Heart left ventricle (tissue), 16 donors: ENCODE measurements around the gene ANO2. TPM values are rescaled to one million over a fixed set of nuclear protein-coding genes. Genes with fewer than 3 reads are reported as not detected.

Experiments
- ATAC-seq, 4 donors: fragments of 200-7000 bp; cut with Tn5 transposase; one replicate each; pipeline ENCODE4 v1.9.1; 2020 to 2022; ENCODE audit warnings: moderate library complexity in 4 of 4, mild to moderate bottlenecking in 3 of 4, moderate number of reproducible peaks in 1 of 4
- DNase-seq, 5 donors: peaks; one replicate each; pipeline ENCODE4 v3.0.0-alpha.2; 2020
- H3K27ac ChIP-seq, 12 donors: fragments of 200-600 bp; sonication (generic) in 4 of 12; one replicate each; pipeline versions ENCODE4 v1.5.0 to v1.8.0; 2016 to 2022; ENCODE audit warnings: mild to moderate bottlenecking in 2 of 12
- H3K27me3 ChIP-seq, 9 donors: fragments of 200-600 bp; sonication (generic) in 2 of 9; one replicate each; pipeline versions ENCODE4 v1.5.1 to v1.8.0; 2016 to 2022; ENCODE audit warnings: mild to moderate bottlenecking in 3 of 9
- H3K36me3 ChIP-seq, 9 donors: fragments of 200-600 bp; sonication (generic) in 2 of 9; one replicate each; pipeline versions ENCODE4 v1.5.0 to v1.8.0; 2018 to 2022; ENCODE audit warnings: mild to moderate bottlenecking in 2 of 9
- H3K4me1 ChIP-seq, 12 donors: fragments of 200-600 bp; sonication (generic) in 4 of 12; one replicate each; pipeline versions ENCODE4 v1.5.0 to v1.8.0; 2016 to 2022; ENCODE audit warnings: mild to moderate bottlenecking in 3 of 12
- H3K4me3 ChIP-seq, 12 donors: fragments of 200-600 bp; sonication (generic) in 4 of 12; one replicate each; pipeline versions ENCODE4 v1.5.0 to v1.8.0; 2017 to 2022; ENCODE audit warnings: mild to moderate bottlenecking in 9 of 12, moderate library complexity in 4 of 12
- H3K9me3 ChIP-seq, 12 donors: fragments of 200-600 bp; sonication (generic) in 4 of 12; one replicate each; pipeline versions ENCODE4 v1.5.0 to v1.8.0; 2016 to 2022; ENCODE audit warnings: mild to moderate bottlenecking in 1 of 12
- POLR2A ChIP-seq, 2 donors: fragments of 450-650 bp; IDR thresholded peaks; one replicate each; pipeline ENCODE4 v1.6.1; 2017; ENCODE audit warnings: antibody characterized with exemption in 2 of 2, mild to moderate bottlenecking in 2 of 2, moderate library complexity in 2 of 2
- WGBS, 4 donors: extraction: QIAGEN DNeasy Blood & Tissue Kit in 2 of 4; methylation state at CpG; one replicate each; pipeline versions ENCODE4 v1.1.5 to v1.1.7; 2013 to 2018; 5-methylcytosine and 5-hydroxymethylcytosine counted together
- intact Hi-C, 10 donors: fragments of 100-400 bp; cut with DNase I; formaldehyde crosslinking; loops; one replicate each; pipeline versions ENCODE4 v1.11.1 to v1.14.2; 2022
- polyA plus RNA-seq, 2 donors: library from polyadenylated mRNA; stranded (reverse); fragments of 200-250 nt; gene quantifications; one replicate each; pipeline ENCODE4 v1.2.3, GENCODE V29; 2013
- total RNA-seq, 9 donors: library from RNA; depleted of rRNA in 2 of 9; stranded (reverse); fragments of >200 nt in 2 of 9; fragmentation: NEBNext Ultra II Directional in 3 of 9; extraction: Animal tissue kit (Norgen Biotek cat#: 25700) in 3 of 9; gene quantifications; one replicate each; pipeline versions ENCODE4 v1.1.0 to v1.2.4, GENCODE V29; 2016 to 2023
- TF ChIP-seq, protein P1 (sequence below), 12 donors: fragments of 200-600 bp; sonication (generic) in 4 of 12; IDR thresholded peaks; one replicate each; pipeline versions ENCODE4 v1.5.0 to v1.8.0; 2018 to 2022; ENCODE audit warnings: antibody characterized with exemption in 12 of 12, mild to moderate bottlenecking in 5 of 12
- donor health status: ischemic (EF 13 %, LVEDD 7.1; RV severe dilation, severe dysfunction).
- donor health status: healthy with polysubstance abuse.
- donor health status: DM: no; HTN: yes; CAD: no.
- donor health status: DM: no; HTN: no; CAD: no.
- donor health status: ischemic (EF 25% LVEDD 6.9; RV normal size, moderate dysfunction).
- donor health status: ischemic (EF 25% LVEDD 5.7; RV mildly dilated, moderate dysfunction).
- donor health status: healthy.
- donor health status: DM: yes; HTN: yes; CAD: no.
- donor health status: ischemic (EF 35%, LVEDD 5.7; RV mildly dilated, moderate dysfunction).
- donor health status: nonischemic (EF 11% LVEDD 7.7; RV severe dilation, severe dysfunction).
- donor health status: DM: yes; HTN: yes; CAD: no.
- donor health status: PGD.
- donor health status: ischemic (EF 29% LVEDD 5.4; RV normal size, mild dysfunction).
- donor health status: nonischemic (EF 23%, LVEDD 6.1; RV moderate dilation, normal function).

Gene ANO2
- total and polyA plus RNA-seq, 11 donors = 3.4 to 19.4 (median 9.4) TPM

DNA sequence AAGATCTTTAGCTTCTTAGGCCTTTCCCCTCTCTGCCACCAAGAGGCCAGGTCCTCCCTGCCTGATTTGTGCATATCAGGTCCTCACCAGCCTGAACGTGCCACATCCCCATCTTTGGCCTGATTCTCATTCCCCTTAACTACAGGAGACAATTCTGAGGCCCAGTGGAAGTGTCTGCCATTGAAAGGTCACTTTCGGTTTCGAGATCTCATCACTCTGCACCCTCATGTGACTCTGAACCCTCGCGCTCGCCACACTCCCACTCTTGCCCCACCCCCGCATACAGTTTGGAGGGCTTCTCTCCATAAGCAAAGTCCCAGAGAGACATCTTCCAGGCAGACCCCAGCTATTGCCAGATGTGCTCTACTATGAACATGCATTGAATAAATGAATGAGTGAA, 324.2 kb downstream of the ANO2 start:
- Histone ChIP-seq H3K36me3 (no peaks in the 10 kb centered on the region), H3K4me3 (no peak overlapping the region), H3K27ac (no peak overlapping the region), H3K27me3 (peaks cover 0 to 5% (median 0%) of the 10 kb centered on the region in 9 donors), H3K9me3 (no peaks in the 10 kb centered on the region), H3K4me1 (peaks cover 0 to 19% (median 0%) of the 10 kb centered on the region in 12 donors)
- DNase-seq = no peak
- TF ChIP-seq, protein P1, sequence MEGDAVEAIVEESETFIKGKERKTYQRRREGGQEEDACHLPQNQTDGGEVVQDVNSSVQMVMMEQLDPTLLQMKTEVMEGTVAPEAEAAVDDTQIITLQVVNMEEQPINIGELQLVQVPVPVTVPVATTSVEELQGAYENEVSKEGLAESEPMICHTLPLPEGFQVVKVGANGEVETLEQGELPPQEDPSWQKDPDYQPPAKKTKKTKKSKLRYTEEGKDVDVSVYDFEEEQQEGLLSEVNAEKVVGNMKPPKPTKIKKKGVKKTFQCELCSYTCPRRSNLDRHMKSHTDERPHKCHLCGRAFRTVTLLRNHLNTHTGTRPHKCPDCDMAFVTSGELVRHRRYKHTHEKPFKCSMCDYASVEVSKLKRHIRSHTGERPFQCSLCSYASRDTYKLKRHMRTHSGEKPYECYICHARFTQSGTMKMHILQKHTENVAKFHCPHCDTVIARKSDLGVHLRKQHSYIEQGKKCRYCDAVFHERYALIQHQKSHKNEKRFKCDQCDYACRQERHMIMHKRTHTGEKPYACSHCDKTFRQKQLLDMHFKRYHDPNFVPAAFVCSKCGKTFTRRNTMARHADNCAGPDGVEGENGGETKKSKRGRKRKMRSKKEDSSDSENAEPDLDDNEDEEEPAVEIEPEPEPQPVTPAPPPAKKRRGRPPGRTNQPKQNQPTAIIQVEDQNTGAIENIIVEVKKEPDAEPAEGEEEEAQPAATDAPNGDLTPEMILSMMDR (IDR thresholded peaks at IDR 0.05) = no peak
- no peak for TF ChIP-seq POLR2A (IDR thresholded peaks at IDR 0.05)
- 89 to 95% (median 92%) methylated on average over 7 of the region's 7 CpGs for WGBS, 4 donors
- intact Hi-C loops = no loop called here
- no peak for ATAC-seq

GRCh38 chr12:5619628-5620027, 325.4 kb downstream of the ANO2 start:
- Histone ChIP-seq H3K4me3 (no peak overlapping the region), H3K36me3 (no peaks in the 10 kb centered on the region), H3K27me3 (peaks cover 0 to 5% (median 0%) of the 10 kb centered on the region in 9 donors), H3K27ac (no peak overlapping the region), H3K4me1 (peaks cover 0 to 11% (median 0%) of the 10 kb centered on the region in 12 donors), H3K9me3 (no peaks in the 10 kb centered on the region)
- 72 to 77% (median 74%) methylated on average over 5 of the region's 5 CpGs for WGBS, 4 donors
- TF ChIP-seq, protein P1 (IDR thresholded peaks at IDR 0.05) = no peak
- TF ChIP-seq POLR2A (IDR thresholded peaks at IDR 0.05) = no peak
- ATAC-seq (peak in 1 of 4 donors; percentile 10), DNase-seq (no peak)
- intact Hi-C loops = no loop called here

DNA sequence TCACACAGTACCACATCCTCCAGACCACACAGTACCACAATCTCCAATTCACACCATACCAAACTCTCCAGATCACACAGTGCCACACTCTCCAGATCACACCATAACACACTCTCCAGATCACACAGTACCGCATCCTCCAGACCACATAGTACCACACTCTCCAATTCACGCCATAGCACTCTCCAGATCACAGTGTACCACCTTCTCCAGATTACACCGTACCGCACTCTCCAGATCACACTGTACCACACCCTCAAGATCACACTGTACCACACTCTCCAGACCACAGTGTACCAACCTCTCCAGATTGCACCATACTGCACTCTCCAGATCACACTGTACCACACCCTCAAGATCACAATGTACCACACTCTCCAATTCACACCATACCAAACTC, 328.2 kb downstream of the ANO2 start:
- H3K9me3 ChIP-seq = no peaks in the 10 kb centered on the region
- no peak for DNase-seq
- TF ChIP-seq POLR2A (IDR thresholded peaks at IDR 0.05) = no peak
- TF ChIP-seq, protein P1 (IDR thresholded peaks at IDR 0.05) = no peak
- H3K27ac ChIP-seq = no peak overlapping the region
- H3K4me3 ChIP-seq = no peak overlapping the region
- peaks cover 0 to 3% (median 0%) of the 10 kb centered on the region in 12 donors for H3K4me1 ChIP-seq
- peaks cover 0 to 5% (median 0%) of the 10 kb centered on the region in 9 donors for H3K27me3 ChIP-seq
- WGBS, 4 donors = 96 to 98% (median 97%) methylated on average over 4 of the region's 4 CpGs
- H3K36me3 ChIP-seq = no peaks in the 10 kb centered on the region
- intact Hi-C loops = no loop called here
- ATAC-seq = no peak

GRCh38 chr12:5615760-5616159, 329.3 kb downstream of the ANO2 start:
- no peak for TF ChIP-seq POLR2A (IDR thresholded peaks at IDR 0.05)
- TF ChIP-seq, protein P1 (IDR thresholded peaks at IDR 0.05) = no peak
- DNase-seq (no peak), ATAC-seq (no peak)
- Histone ChIP-seq H3K4me3 (no peak overlapping the region), H3K36me3 (no peaks in the 10 kb centered on the region), H3K27me3 (no peaks in the 10 kb centered on the region), H3K27ac (no peak overlapping the region), H3K9me3 (no peaks in the 10 kb centered on the region), H3K4me1 (peaks cover 0 to 2% (median 0%) of the 10 kb centered on the region in 12 donors)
- intact Hi-C loops = no loop called here
- WGBS, 4 donors = 90 to 100% (median 96%) methylated on average over 1 of the region's 1 CpG
